OCI-LY7 (cell line): ENCODE results near the gene NDUFB10. TPM values are rescaled to one million over a fixed set of nuclear protein-coding genes. Genes with fewer than 3 reads are reported as not detected.

ENCODE experiments used
- BruUV-seq: library from RNA; stranded (reverse); fragments of 400-500 nt; replicated peaks from 2 replicates; lab custom pipeline; 2021; lab: Mats Ljungman, UMichigan
- CTCF ChIA-PET: fragments of 300-600 bp; sonication (Branson Sonifier 250); formaldehyde crosslinking; loops from one replicate; lab custom pipeline; 2022; ENCODE audit warnings: antibody characterized with exemption; ENCODE audit not compliant: unreplicated experiment; lab: Charles Lee
- POLR2A ChIA-PET: fragments of 300-600 bp; sonication (Branson Sonifier 250); formaldehyde crosslinking; loops from one replicate; lab custom pipeline; 2022; ENCODE audit warnings: antibody characterized with exemption; lab: Charles Lee
- DNase-seq: peaks from one replicate; pipeline ENCODE4 v3.0.0-alpha.2; 2015; ENCODE audit warnings: low spot score
- H2AFZ ChIP-seq: fragments of 200-600 bp; sonication (generic), shearing (Covaris generic); 2 replicates; pipeline ENCODE4 v1.6.1; 2014; ENCODE audit warnings: mild to moderate bottlenecking, antibody characterized with exemption, low read length, moderate library complexity
- H3K27ac ChIP-seq: fragments of 200-600 bp; sonication (generic); 2 replicates; pipeline ENCODE4 v1.5.1; 2014; ENCODE audit warnings: mixed run types, low read depth, mild to moderate bottlenecking, moderate library complexity, low read length, inconsistent platforms; ENCODE audit not compliant: poor library complexity, severe bottlenecking
- H3K36me3 ChIP-seq: fragments of 200-600 bp; sonication (generic); 2 replicates; pipeline ENCODE4 v1.6.1; 2014; ENCODE audit warnings: mild to moderate bottlenecking, antibody characterized with exemption, low read length, moderate library complexity, mixed read lengths; ENCODE audit not compliant: insufficient read depth
- H3K4me1 ChIP-seq: fragments of 200-600 bp; sonication (generic); 2 replicates; pipeline ENCODE4 v1.5.1; 2014; ENCODE audit warnings: mild to moderate bottlenecking, low read length; ENCODE audit not compliant: insufficient read depth, poor library complexity, severe bottlenecking
- H3K4me2 ChIP-seq: fragments of 200-600 bp; sonication (generic); 2 replicates; pipeline ENCODE4 v1.6.1; 2014; ENCODE audit warnings: mild to moderate bottlenecking, low read length
- H3K4me3 ChIP-seq: fragments of 200-600 bp; sonication (generic); 2 replicates; pipeline ENCODE4 v1.5.1; 2014; ENCODE audit warnings: mild to moderate bottlenecking, low read depth, low read length; ENCODE audit not compliant: poor library complexity, severe bottlenecking
- H3K79me2 ChIP-seq: fragments of 200-600 bp; sonication (generic); 2 replicates; pipeline ENCODE4 v1.6.1; 2016; ENCODE audit warnings: low read depth, mild to moderate bottlenecking, low read length, moderate library complexity, mixed read lengths; ENCODE audit not compliant: insufficient read depth
- H3K9me2 ChIP-seq: fragments of 200-600 bp; sonication (generic); 2 replicates; pipeline ENCODE4 v1.6.1; 2016; ENCODE audit warnings: mild to moderate bottlenecking, low read length, mixed read lengths; ENCODE audit not compliant: insufficient read depth
- H3K9me3 ChIP-seq: fragments of 200-600 bp; sonication (generic); 2 replicates; pipeline ENCODE4 v1.6.1; 2014; ENCODE audit warnings: mild to moderate bottlenecking, mixed run types, low read length, mixed read lengths
- H4K20me1 ChIP-seq: fragments of 200-600 bp; sonication (generic); 2 replicates; pipeline ENCODE4 v1.6.1; 2014; ENCODE audit warnings: mild to moderate bottlenecking, antibody characterized with exemption, low read length, moderate library complexity, mixed read lengths; ENCODE audit not compliant: insufficient read depth
- EZH2phosphoT487 ChIP-seq: fragments of 200-600 bp; sonication (generic); IDR thresholded peaks from 2 replicates; pipeline ENCODE4 v1.6.1; 2018; ENCODE audit warnings: low read depth, borderline replicate concordance, mild to moderate bottlenecking, mixed run types, antibody characterized with exemption, low read length, moderate library complexity, mixed read lengths
- intact Hi-C: fragments of 100-400 bp; cut with micrococcal nuclease; formaldehyde crosslinking; loops from one replicate; pipeline ENCODE4 v1.10.0; 2022; ENCODE audit not compliant: unreplicated experiment
- total RNA-seq, 2 experiments: library from RNA; depleted of rRNA in 1 of 2; stranded (reverse); fragments of >200 nt in 1 of 2; shearing (Covaris generic) in 1 of 2; gene quantifications; 2 replicates each; pipeline ENCODE4 v1.2.3, GENCODE V29; 2014 to 2022
- TF ChIP-seq, protein P1 (sequence below): fragments of 200-600 bp; sonication (generic); conservative IDR thresholded peaks from 2 replicates; pipeline ENCODE4 v1.5.1; 2014; ENCODE audit warnings: mild to moderate bottlenecking, antibody characterized with exemption, low read length, moderate library complexity, mixed read lengths

Gene NDUFB10
- total RNA-seq, 2 experiments from 2014 or later = 201 to 240 TPM

DNA sequence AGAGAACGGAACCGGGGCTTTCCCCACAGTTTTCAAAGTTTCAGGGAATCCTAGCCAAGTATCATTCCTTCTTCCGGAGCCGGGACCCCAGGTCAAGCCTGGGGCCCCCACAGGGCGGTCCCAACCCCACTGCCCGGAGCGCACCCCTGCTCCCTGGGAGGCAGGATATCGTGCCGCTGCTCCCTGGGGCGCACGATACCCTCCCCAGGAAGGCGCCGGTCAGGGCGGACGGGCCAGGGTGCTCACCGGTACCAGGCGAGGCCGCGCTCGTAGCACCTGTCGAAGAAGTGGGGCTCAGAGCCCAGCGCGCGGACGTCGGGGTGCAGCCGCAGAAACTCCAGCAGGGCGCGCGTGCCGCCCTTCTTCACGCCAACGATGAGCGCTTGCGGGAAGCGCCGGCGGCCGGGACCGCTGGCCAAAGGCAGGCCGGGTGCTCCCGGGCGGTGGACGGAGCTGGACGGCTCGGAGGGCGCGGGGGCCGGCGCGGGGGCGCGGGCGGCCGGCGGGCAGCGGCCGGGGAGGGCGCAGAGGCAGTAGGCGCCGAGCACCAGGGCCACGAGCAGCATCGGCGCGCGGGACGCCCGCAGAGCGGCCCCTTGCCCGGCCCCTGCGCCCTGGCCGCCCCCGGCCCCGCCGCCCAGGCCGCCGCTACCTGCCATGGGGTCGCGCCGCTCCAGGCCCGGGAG is 41.5 kb upstream of the NDUFB10 start:
- Histone ChIP-seq H3K4me3 (no peak overlapping the region), H3K4me2 (no peak overlapping the region), H3K27ac (no peak overlapping the region), H3K79me2 (no peaks in the 10 kb centered on the region), H3K4me1 (peaks cover 2% of the 10 kb centered on the region), H2AFZ (no peak overlapping the region), H3K36me3 (no peaks in the 10 kb centered on the region), H4K20me1 (no peaks in the 10 kb centered on the region), H3K9me2 (no peaks in the 10 kb centered on the region), H3K9me3 (no peaks in the 10 kb centered on the region)
- CTCF ChIA-PET = no interaction called here
- DNase-seq = no peak
- no TSS peak for BruUV-seq
- no peak for TF ChIP-seq EZH2phosphoT487
- TF ChIP-seq, protein P1, sequence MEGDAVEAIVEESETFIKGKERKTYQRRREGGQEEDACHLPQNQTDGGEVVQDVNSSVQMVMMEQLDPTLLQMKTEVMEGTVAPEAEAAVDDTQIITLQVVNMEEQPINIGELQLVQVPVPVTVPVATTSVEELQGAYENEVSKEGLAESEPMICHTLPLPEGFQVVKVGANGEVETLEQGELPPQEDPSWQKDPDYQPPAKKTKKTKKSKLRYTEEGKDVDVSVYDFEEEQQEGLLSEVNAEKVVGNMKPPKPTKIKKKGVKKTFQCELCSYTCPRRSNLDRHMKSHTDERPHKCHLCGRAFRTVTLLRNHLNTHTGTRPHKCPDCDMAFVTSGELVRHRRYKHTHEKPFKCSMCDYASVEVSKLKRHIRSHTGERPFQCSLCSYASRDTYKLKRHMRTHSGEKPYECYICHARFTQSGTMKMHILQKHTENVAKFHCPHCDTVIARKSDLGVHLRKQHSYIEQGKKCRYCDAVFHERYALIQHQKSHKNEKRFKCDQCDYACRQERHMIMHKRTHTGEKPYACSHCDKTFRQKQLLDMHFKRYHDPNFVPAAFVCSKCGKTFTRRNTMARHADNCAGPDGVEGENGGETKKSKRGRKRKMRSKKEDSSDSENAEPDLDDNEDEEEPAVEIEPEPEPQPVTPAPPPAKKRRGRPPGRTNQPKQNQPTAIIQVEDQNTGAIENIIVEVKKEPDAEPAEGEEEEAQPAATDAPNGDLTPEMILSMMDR = no peak
- intact Hi-C loops = no loop called here
- POLR2A ChIA-PET = no interaction called here

DNA sequence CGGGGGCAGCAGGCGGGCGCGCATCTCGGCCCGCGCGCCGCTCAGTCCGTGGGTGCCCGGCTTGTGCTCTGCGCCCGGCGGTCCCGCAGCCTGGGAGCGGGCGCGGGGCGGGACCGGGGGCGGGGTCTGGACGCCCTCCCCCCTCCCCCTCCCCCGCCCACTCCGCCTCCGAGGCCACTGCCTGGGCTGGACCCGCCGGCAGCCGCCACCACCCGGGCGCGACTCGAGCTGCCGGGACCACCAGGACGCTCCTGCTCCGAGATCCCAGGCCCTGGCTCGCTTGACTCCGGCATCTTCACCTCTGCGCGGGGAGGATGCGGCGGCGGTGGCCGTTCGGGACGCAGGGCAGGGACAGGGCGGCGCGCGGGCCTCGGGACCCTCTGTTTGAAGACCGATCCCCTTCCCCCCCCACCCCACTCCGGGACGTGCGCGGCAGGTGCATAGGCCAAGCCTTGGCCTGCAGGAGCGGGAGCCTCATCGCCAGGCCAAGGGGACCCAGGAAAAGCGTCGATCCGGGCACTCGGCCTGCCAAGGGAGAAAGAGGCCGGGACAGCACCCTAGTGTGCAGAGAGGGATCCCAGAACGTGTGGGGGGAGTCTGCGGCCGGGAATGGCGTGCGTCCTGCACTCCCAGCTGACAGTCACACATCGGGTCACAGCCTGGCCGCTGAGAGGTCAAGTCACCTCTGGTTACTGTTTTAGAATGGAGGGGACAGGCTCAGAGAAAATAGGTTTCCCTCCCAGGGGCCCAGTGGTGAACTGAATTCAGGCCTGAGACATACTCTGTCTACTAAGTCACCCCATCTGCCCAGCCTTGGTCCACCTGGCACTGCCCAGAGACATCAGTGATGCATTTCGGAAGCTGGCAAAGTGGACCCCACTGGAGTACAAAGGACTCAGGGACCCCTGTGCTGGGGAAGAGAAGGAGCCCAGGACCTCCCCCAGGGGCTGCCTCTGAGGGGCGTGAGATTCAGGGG is 40.7 kb upstream of the NDUFB10 start, which contains the start of gene HS3ST6:
TSS of gene HS3ST6 (minus strand) at position 65 of the 976 bp plus-strand sequence. CDS start 92 bp downstream, outside the sequence.
- intact Hi-C loops = no loop called here

More for the DNA sequence above, 40.7 kb upstream of the NDUFB10 start, which contains the start of gene HS3ST6:
- DNase-seq = no peak
- Histone ChIP-seq H2AFZ (no peak within 1 kb of the TSS), H3K9me2 (no peaks in the 10 kb centered on the region), H3K4me3 (no peak within 1 kb of the TSS), H4K20me1 (no peaks in the 10 kb centered on the region), H3K9me3 (no peaks in the 10 kb centered on the region), H3K27ac (no peak within 1 kb of the TSS), H3K4me1 (peaks cover 2% of the 10 kb centered on the region), H3K4me2 (no peak within 1 kb of the TSS), H3K79me2 (no peaks in the 10 kb centered on the region), H3K36me3 (no peaks in the 10 kb centered on the region)
- BruUV-seq = no TSS peak
- CTCF ChIA-PET = no interaction called here
- TF ChIP-seq, protein P1 = no peak
- no peak for TF ChIP-seq EZH2phosphoT487
- POLR2A ChIA-PET = no interaction called here
